Activated CD8-positive, alpha-beta T cell treated with anti-CD3 and anti-CD28 coated beads for 36 hours (primary cell): Measurements from ENCODE around the gene C7orf25. TPM values are rescaled to one million over a fixed set of nuclear protein-coding genes. Genes with fewer than 3 reads are reported as not detected.

Source experiments
- ATAC-seq: fragments of 200-7000 bp; cut with Tn5 transposase; one replicate; pipeline ENCODE4 v1.10.0; 2021; ENCODE audit warnings: mild to moderate bottlenecking, moderate library complexity
- CTCF ChIA-PET: fragments of 350-600 bp; sonication (Branson Sonifier 250); formaldehyde crosslinking; loops from one replicate; lab custom pipeline; 2021; ENCODE audit warnings: antibody characterized with exemption; lab: Charles Lee
- POLR2A ChIA-PET: fragments of 350-600 bp; sonication (Branson Sonifier 250); formaldehyde crosslinking; loops from one replicate; lab custom pipeline; 2021; ENCODE audit warnings: antibody characterized with exemption; lab: Charles Lee
- DNase-seq: peaks from one replicate; pipeline ENCODE4 v3.0.0-alpha.2; 2020
- H3K27ac Mint-ChIP-seq: one replicate; pipeline ENCODE4 v1.8.0; 2021; ENCODE audit warnings: mild to moderate bottlenecking, mixed read lengths
- H3K27me3 Mint-ChIP-seq: one replicate; pipeline ENCODE4 v1.8.0; 2021; ENCODE audit warnings: mixed read lengths
- H3K36me3 Mint-ChIP-seq: one replicate; pipeline ENCODE4 v1.8.0; 2021; ENCODE audit warnings: low read depth, mixed read lengths
- H3K4me1 Mint-ChIP-seq: one replicate; pipeline ENCODE4 v1.8.0; 2021; ENCODE audit warnings: low read depth, mixed read lengths
- H3K4me3 Mint-ChIP-seq: one replicate; pipeline ENCODE4 v1.8.0; 2021; ENCODE audit warnings: mild to moderate bottlenecking, moderate library complexity, mixed read lengths
- H3K9me3 Mint-ChIP-seq: one replicate; pipeline ENCODE4 v1.8.0; 2021; ENCODE audit warnings: mixed read lengths
- intact Hi-C: fragments of 100-400 bp; cut with micrococcal nuclease; formaldehyde crosslinking; loops from one replicate; pipeline ENCODE4 v1.10.0; 2022
- total RNA-seq, 2 experiments: library from RNA; stranded (reverse); gene quantifications; one replicate each; pipeline ENCODE4 v1.2.3, GENCODE V29; 2021
- TF ChIP-seq, protein P1 (sequence below): fragments of 200-600 bp; IDR thresholded peaks from one replicate; pipeline ENCODE4 v1.8.0; 2022; ENCODE audit warnings: antibody characterized with exemption, mild to moderate bottlenecking

Gene C7orf25
- total RNA-seq, 2 experiments from 2014 or later = 2.4 to 3.4 TPM

DNA sequence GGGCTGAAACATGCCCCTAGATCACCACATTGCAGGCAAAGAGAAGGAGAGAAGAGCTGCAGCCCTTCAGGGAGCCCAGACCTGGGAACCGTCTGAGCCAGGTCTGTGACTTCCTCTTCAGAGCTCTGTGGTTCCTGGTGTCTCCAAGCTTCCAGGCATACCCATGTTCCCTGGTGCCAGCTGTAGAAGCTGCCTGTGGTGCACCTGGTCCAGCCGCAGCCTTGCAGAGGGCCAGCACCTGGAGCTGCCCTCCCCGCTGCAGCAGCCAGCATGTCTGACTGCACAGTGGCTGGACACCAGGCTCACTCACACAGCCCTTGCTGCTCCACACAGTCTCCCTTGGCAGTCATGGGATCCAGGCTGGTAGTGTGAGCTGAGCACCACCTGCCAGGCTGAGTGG is 33.6 kb downstream of the C7orf25 start:
- DNase-seq (no peak), ATAC-seq (no peak)
- no peak overlapping the region for H3K4me3 Mint-ChIP-seq
- intact Hi-C loops = no loop called here
- peaks cover 6% of the 10 kb centered on the region for H3K27me3 Mint-ChIP-seq
- H3K27ac Mint-ChIP-seq = no peak overlapping the region
- POLR2A ChIA-PET = interaction anchor here (1.3 kb wide), 1 partner anchor 9 kb away, joined by 3 read pairs; no protein-coding TSS in a partner anchor
- no peaks in the 10 kb centered on the region for H3K4me1 Mint-ChIP-seq
- TF ChIP-seq, protein P1, sequence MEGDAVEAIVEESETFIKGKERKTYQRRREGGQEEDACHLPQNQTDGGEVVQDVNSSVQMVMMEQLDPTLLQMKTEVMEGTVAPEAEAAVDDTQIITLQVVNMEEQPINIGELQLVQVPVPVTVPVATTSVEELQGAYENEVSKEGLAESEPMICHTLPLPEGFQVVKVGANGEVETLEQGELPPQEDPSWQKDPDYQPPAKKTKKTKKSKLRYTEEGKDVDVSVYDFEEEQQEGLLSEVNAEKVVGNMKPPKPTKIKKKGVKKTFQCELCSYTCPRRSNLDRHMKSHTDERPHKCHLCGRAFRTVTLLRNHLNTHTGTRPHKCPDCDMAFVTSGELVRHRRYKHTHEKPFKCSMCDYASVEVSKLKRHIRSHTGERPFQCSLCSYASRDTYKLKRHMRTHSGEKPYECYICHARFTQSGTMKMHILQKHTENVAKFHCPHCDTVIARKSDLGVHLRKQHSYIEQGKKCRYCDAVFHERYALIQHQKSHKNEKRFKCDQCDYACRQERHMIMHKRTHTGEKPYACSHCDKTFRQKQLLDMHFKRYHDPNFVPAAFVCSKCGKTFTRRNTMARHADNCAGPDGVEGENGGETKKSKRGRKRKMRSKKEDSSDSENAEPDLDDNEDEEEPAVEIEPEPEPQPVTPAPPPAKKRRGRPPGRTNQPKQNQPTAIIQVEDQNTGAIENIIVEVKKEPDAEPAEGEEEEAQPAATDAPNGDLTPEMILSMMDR = no peak
- CTCF ChIA-PET = interaction anchor here (0.9 to 2.6 kb wide), 4 partner anchors 9 to 899 kb away, joined by 3 to 10 read pairs (median 4); no protein-coding TSS in a partner anchor
- no peaks in the 10 kb centered on the region for H3K9me3 Mint-ChIP-seq
- H3K36me3 Mint-ChIP-seq = no peaks in the 10 kb centered on the region

DNA sequence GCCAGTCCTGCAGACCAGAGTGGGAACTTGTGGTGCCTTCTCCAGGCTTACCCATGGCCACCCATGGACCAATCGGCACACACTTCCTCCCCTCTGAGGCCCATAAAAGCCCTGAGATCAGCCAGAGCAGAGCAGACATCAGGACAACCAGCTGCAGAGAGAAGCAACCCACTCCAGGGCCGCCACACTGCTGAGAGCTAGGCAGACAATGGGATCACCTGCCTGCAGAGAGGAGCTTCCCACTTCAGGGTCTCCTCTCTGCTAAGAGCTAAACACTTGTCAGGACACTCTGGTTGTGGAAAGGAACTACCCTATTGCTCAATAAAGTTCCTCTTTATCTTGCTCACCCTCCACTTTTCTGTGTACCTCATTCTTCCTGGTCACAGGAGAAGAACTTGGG is 34.0 kb downstream of the C7orf25 start:
- H3K4me1 Mint-ChIP-seq = no peaks in the 10 kb centered on the region
- no peaks in the 10 kb centered on the region for H3K36me3 Mint-ChIP-seq
- H3K27ac Mint-ChIP-seq = no peak overlapping the region
- DNase-seq = no peak
- ChIA-PET CTCF (interaction anchor here (0.9 to 2.6 kb wide), 7 partner anchors 9 to 899 kb away, joined by 3 to 10 read pairs (median 3); no protein-coding TSS in a partner anchor), POLR2A (interaction anchor here (1.3 kb wide), 1 partner anchor 9 kb away, joined by 3 read pairs; no protein-coding TSS in a partner anchor)
- TF ChIP-seq, protein P1 = no peak
- H3K9me3 Mint-ChIP-seq = no peaks in the 10 kb centered on the region
- intact Hi-C loops = no loop called here
- ATAC-seq = no peak
- H3K27me3 Mint-ChIP-seq = peaks cover 6% of the 10 kb centered on the region
- no peak overlapping the region for H3K4me3 Mint-ChIP-seq

DNA sequence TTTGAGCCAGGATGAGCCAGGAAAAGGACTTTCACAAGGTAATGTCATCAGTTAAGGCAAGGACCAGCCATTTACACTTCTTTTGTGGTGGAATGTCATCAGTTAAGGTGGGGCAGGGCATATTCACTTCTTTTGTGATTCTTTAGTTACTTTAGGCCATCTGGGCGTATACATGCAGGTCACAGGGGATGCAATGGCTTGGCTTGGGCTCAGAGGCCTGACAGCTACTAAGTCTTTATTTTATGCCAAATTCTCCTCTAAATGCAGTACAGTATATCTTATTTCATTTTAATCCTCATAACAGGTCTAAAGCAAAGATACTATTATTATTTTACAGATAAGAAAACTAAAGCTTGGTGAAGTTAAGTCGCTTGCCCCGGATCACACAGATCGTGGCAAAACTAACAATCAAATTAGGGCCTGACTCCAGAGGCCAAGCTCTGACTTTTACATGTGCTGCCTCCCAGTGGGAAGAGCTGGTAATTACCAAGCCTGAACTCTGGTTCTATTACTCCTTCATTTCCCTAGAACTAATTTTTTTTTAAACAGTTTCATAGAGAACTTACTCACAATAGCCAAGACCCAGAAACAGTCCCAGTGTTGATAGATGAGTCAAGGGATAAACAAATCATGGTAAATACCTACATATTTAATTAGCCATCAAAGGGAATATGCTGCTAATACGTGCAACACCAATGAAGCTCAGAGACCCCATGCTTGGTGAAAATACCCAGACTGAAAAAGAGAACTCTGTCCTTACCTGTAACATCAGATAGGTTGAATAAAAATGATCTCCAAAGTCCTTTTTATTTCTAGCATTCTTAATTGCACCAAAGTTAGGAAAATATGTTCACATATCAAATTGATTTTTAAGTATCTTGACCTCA is 35.4 kb downstream of the C7orf25 start:
- H3K4me3 Mint-ChIP-seq = no peak overlapping the region

DNA sequence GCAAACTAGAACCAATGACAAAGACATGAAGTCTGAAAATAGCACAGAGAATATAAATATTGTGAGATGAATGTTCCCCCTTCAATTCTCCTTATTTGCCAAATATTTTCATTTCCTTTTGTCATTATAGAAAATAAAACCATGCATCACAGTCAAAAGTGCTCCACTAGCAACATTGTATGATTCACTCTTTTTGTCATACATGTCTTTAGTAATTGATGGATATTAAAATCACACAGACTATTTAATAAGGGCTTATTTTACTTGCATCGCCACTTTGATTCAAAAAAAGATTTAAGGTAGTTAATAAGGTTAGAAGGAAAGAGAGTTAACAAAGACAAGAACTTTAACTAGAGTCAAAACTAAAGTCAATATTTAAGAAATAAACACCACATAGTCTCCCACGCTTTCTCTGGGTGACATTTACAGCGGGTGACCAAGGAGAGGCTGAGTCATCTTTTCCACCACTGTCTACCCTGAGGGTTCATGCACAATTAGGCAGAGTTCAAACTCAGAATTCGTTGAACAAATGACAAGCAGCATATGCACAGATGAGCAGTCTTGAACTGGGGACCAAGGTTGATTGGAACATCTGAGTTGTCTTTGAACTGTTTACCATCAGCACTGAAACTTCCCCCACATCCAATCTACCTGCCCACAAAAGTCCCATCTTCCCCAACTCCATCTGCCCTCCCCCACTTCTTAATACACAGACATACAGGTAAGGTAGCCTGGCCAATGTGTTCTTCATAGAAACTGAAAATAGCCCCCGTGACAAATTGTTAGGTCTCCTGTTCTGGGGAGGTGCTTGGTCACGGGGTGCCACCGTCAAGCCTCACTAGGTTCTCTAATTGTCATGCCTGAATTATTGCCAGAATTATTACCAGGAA is 42.5 kb downstream of the C7orf25 start:
- H3K9me3 Mint-ChIP-seq = peaks cover 8% of the 10 kb centered on the region
- ChIA-PET CTCF (no interaction called here), POLR2A (no interaction called here)
- TF ChIP-seq, protein P1 = no peak
- peaks cover 20% of the 10 kb centered on the region for H3K4me1 Mint-ChIP-seq
- peaks cover 11% of the 10 kb centered on the region for H3K27me3 Mint-ChIP-seq
- peak overlapping the region; percentile 16 for H3K4me3 Mint-ChIP-seq
- H3K36me3 Mint-ChIP-seq = peaks cover 7% of the 10 kb centered on the region
- DNase-seq (peak; percentile 79), ATAC-seq (peak; percentile 94)
- peak overlapping the region; percentile 79 for H3K27ac Mint-ChIP-seq
- intact Hi-C loops = no loop called here

More for the DNA sequence above, 35.4 kb downstream of the C7orf25 start:
- CTCF ChIA-PET = interaction anchor here (0.7 to 2.6 kb wide), 22 partner anchors 10 to 943 kb away, joined by 3 to 21 read pairs (median 3); partner anchors contain the start of genes C7orf25, MRPL32 and PSMA2
- peak; percentile 77 for DNase-seq
- Mint-ChIP-seq H3K9me3 (no peaks in the 10 kb centered on the region), H3K27me3 (peaks cover 6% of the 10 kb centered on the region), H3K36me3 (no peaks in the 10 kb centered on the region), H3K27ac (no peak overlapping the region), H3K4me1 (no peaks in the 10 kb centered on the region)
- ATAC-seq = peak; percentile 92
- TF ChIP-seq, protein P1 = peak; percentile 84
- POLR2A ChIA-PET = interaction anchor here (0.9 to 1.0 kb wide), 2 partner anchors 9 to 18 kb away, joined by 3 read pairs; no protein-coding TSS in a partner anchor
- intact Hi-C loops = no loop called here
